ENCODE results near the gene TMCO2. TPM values are rescaled to one million over a fixed set of nuclear protein-coding genes. Genes with fewer than 3 reads are reported as not detected.

The TMCO2 gene
- total RNA-seq, 2 donors from 2014 or later, result not detected

DNA sequence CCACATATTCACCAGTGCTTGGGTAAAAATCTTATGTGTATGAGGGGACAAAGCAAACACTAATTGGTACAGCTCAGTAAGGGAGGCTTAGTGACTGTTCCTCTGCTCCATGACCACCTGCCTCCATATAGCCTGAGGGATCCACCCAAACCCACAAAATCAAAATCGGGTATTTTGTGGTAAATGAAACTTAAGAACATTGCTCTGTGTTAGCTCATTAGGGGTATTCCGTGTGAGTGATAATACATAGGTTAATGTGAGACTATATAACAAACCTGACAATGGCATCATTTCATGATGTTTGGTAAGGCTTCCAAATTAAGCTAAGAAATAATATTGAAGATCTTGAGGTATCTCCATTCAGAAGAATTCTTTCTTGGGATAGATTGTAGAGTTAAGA, 43.6 kb downstream of the TMCO2 start:
- H3K9me3 ChIP-seq (ENCODE audit: control insufficient read depth, low read length), result no peaks in the 10 kb centered on the region
- WGBS, 2 experiments (ENCODE audit: insufficient coverage in 1 of 2, insufficient read length in 1 of 2), result 87% methylated on average over 2 of the region's 2 CpGs; no CpG with 5 or more reads in 1 of the 2 experiments
- H3K4me3 Mint-ChIP-seq, result no peak overlapping the region
- H3K27me3 Mint-ChIP-seq (ENCODE audit: insufficient read depth), result no peaks in the 10 kb centered on the region
- DNase-seq, result no peak
- H3K36me3 Mint-ChIP-seq (ENCODE audit: low read depth), result peaks cover 61% of the 10 kb centered on the region
- peaks cover 66% of the 10 kb centered on the region for H3K36me3 ChIP-seq (ENCODE audit: control insufficient read depth, insufficient read depth, low read length)
- no peaks in the 10 kb centered on the region for H3K4me1 ChIP-seq (ENCODE audit: control insufficient read depth, insufficient read depth, low read length)
- no peak overlapping the region for H3K27ac Mint-ChIP-seq
- TF ChIP-seq, protein P1, sequence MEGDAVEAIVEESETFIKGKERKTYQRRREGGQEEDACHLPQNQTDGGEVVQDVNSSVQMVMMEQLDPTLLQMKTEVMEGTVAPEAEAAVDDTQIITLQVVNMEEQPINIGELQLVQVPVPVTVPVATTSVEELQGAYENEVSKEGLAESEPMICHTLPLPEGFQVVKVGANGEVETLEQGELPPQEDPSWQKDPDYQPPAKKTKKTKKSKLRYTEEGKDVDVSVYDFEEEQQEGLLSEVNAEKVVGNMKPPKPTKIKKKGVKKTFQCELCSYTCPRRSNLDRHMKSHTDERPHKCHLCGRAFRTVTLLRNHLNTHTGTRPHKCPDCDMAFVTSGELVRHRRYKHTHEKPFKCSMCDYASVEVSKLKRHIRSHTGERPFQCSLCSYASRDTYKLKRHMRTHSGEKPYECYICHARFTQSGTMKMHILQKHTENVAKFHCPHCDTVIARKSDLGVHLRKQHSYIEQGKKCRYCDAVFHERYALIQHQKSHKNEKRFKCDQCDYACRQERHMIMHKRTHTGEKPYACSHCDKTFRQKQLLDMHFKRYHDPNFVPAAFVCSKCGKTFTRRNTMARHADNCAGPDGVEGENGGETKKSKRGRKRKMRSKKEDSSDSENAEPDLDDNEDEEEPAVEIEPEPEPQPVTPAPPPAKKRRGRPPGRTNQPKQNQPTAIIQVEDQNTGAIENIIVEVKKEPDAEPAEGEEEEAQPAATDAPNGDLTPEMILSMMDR (conservative IDR thresholded peaks at IDR 0.05), result no peak
- no peaks in the 10 kb centered on the region for H3K27me3 ChIP-seq (ENCODE audit: control insufficient read depth, insufficient read depth, low read length, poor library complexity, severe bottlenecking)
- H3K4me1 Mint-ChIP-seq, result no peaks in the 10 kb centered on the region
- H3K9me3 Mint-ChIP-seq, result no peaks in the 10 kb centered on the region
- no peak overlapping the region for H3K9ac ChIP-seq (ENCODE audit: extremely low read depth, low read length, poor library complexity, severe bottlenecking)
- H3K27ac ChIP-seq (ENCODE audit: low read depth, low read length), result no peak overlapping the region
- no peak overlapping the region for H3K4me3 ChIP-seq (ENCODE audit: low read length)

- Histone ChIP-seq H3K9me3 (ENCODE audit: control insufficient read depth, low read length) (no peaks in the 10 kb centered on the region), H3K4me3 (ENCODE audit: low read length) (no peak overlapping the region), H3K36me3 (ENCODE audit: control insufficient read depth, insufficient read depth, low read length) (peaks cover 11% of the 10 kb centered on the region), H3K9ac (ENCODE audit: extremely low read depth, low read length, poor library complexity, severe bottlenecking) (no peak overlapping the region), H3K27me3 (ENCODE audit: control insufficient read depth, insufficient read depth, low read length, poor library complexity, severe bottlenecking) (no peaks in the 10 kb centered on the region), H3K27ac (ENCODE audit: low read depth, low read length) (no peak overlapping the region), H3K4me1 (ENCODE audit: control insufficient read depth, insufficient read depth, low read length) (no peaks in the 10 kb centered on the region)
- DNase-seq, result no peak
- H3K27ac Mint-ChIP-seq, result peak overlapping the region; percentile 32
- no peak overlapping the region for H3K4me3 Mint-ChIP-seq
- WGBS, 2 experiments (ENCODE audit: insufficient coverage in 1 of 2, insufficient read length in 1 of 2), result 83 to 89% methylated on average over 5 to 8 of the region's 8 CpGs
- no peaks in the 10 kb centered on the region for H3K9me3 Mint-ChIP-seq
- TF ChIP-seq, protein P1 (conservative IDR thresholded peaks at IDR 0.05), result no peak
- H3K4me1 Mint-ChIP-seq, result no peaks in the 10 kb centered on the region
- H3K27me3 Mint-ChIP-seq (ENCODE audit: insufficient read depth), result no peaks in the 10 kb centered on the region
- H3K36me3 Mint-ChIP-seq (ENCODE audit: low read depth), result peaks cover 14% of the 10 kb centered on the region
Observed at GRCh38 chr1:40299366-40300248, 51.9 kb downstream of the TMCO2 start.

GRCh38 chr1:40300249-40300567, 52.5 kb downstream of the TMCO2 start:
- DNase-seq, result no peak
- Histone ChIP-seq H3K36me3 (ENCODE audit: control insufficient read depth, insufficient read depth, low read length) (peaks cover 11% of the 10 kb centered on the region), H3K4me1 (ENCODE audit: control insufficient read depth, insufficient read depth, low read length) (no peaks in the 10 kb centered on the region), H3K9me3 (ENCODE audit: control insufficient read depth, low read length) (no peaks in the 10 kb centered on the region), H3K27me3 (ENCODE audit: control insufficient read depth, insufficient read depth, low read length, poor library complexity, severe bottlenecking) (no peaks in the 10 kb centered on the region), H3K9ac (ENCODE audit: extremely low read depth, low read length, poor library complexity, severe bottlenecking) (no peak overlapping the region), H3K4me3 (ENCODE audit: low read length) (no peak overlapping the region), H3K27ac (ENCODE audit: low read depth, low read length) (no peak overlapping the region)
- 92 to 100% methylated on average over 1 of the region's 1 CpG for WGBS, 2 experiments (ENCODE audit: insufficient coverage in 1 of 2, insufficient read length in 1 of 2)
- H3K4me3 Mint-ChIP-seq, result no peak overlapping the region
- TF ChIP-seq, protein P1 (conservative IDR thresholded peaks at IDR 0.05), result no peak
- H3K9me3 Mint-ChIP-seq, result no peaks in the 10 kb centered on the region
- H3K27ac Mint-ChIP-seq, result no peak overlapping the region
- no peaks in the 10 kb centered on the region for H3K27me3 Mint-ChIP-seq (ENCODE audit: insufficient read depth)
- peaks cover 14% of the 10 kb centered on the region for H3K36me3 Mint-ChIP-seq (ENCODE audit: low read depth)
- H3K4me1 Mint-ChIP-seq, result no peaks in the 10 kb centered on the region

All from endodermal cell (in vitro differentiated cells).